NCI-H2107 treated with DMSO at 0.1 percent for 48 hours (cell line): ENCODE results near the gene DNAAF1.
"Not testable (repeated sequence)": the region's sequence is repeated elsewhere in the genome, so short reads cannot be mapped to it uniquely, and the experiment has no call there.

Experiments used
- DNase-seq: peaks from one replicate; lab custom pipeline; 2025; ENCODE audit not compliant: unreplicated experiment; lab: John Stamatoyannopoulos, UW

DNAAF1 gene

DNA sequence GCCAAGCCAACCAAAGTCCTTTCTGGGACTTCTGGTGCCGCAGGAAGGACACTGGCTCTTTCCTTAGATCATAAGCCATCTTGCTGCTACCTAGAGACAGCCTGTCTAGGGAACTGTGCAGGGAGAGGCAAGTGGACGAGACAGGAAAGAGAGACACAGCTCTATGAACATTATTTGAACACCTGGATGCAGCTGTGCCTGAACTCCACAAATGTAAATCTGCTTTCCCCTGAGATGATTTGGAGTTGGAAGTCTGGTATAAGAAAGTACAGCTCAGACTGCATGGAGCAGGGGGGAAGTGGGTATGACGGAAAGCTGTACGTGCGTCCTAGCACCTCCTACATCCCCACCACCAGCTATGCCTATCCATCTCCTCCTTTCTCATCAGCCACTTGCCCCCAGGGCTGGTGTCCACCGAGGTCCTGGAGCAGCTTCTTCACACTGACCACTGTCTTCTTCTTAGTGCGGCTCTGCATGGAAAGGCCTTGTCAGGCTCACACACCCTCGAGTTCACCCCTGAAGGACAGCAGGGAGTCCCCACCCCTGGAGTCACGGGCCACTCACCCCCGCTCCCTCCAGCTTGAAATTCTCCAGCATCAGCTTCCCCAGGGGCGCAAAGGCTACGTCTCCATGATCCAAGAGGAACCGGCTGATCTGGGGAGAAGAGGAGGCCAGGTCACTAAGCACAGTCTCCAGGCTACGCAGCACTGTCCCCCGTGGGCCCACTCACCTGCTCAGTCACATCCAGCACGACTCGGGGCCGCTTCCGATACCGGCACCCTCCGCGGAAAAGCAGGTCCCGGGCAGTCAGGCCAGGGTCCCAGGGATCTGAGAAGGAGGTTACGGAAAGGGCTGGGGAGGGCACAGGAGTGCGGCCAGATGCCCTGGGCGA lies 37.8 kb downstream of the DNAAF1 start:
- no peak for DNase-seq

DNA sequence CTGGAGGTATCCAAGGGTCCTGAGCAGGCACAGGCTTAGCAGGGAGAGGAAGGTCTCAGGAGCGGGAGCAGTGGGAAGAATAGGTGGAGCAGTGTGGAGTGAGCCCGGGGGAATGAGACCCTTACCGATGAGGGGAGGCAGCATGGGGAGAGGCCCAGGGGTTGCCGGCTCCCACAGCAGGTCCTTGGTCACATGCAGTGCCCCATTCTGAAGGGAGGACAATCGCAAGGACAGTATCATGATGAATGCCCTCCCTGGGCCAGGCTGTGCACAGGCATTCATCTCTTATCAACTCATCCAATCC lies 38.4 kb downstream of the DNAAF1 start:
- DNase-seq = no peak

DNA sequence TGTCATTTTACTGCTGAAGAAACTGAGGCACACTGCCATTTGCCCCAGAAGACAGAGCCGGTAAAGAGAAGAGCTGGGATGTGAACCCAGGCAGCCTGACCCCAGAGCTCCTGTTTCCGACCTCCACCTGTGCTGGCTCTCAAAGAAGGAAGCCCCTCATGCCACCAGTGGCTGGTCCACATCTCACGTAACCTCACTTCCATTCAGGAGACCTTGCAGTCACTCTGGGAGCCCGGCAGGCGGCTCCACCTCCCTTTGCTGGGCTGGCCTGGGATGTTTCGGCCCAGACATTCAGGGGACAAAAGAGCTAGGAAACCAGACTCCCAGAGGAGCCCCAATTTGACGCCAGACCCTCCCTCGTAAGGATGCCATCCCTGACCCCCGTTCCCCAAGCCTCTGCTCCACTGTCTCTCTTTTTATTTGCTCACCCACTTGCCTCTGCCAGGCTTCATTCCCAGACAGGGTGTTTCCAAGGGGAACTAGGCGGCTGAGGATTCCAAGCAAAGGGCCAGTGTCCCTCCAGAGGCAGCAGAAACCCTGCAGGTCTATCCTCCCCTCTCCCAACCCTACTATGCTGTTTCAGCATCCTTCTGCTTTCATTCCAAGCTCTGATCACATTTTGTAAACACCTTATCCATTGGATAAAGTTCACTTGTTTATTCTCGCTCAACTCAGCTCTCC lies 38.9 kb downstream of the DNAAF1 start:
- DNase-seq = no peak

DNA sequence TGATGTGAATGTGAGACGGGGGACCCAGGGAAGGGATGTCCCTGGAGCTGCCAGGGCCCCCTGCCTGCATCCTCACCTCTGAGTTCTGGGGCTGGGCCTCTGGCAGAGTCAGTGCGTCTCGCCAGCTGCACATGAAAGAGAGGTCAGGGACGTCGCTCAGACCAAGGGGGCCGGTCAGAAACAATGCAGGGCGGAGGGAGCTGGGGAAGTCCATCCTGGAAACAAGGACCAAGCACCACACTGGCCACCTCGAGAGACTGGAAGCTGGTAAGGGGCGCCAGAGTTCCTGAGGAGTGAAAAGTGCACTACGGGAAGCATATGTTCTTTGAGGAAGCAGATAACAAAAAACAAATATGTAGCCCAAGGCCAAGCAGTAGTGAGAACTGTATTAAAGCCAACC lies 39.7 kb downstream of the DNAAF1 start:
- no peak for DNase-seq

DNA sequence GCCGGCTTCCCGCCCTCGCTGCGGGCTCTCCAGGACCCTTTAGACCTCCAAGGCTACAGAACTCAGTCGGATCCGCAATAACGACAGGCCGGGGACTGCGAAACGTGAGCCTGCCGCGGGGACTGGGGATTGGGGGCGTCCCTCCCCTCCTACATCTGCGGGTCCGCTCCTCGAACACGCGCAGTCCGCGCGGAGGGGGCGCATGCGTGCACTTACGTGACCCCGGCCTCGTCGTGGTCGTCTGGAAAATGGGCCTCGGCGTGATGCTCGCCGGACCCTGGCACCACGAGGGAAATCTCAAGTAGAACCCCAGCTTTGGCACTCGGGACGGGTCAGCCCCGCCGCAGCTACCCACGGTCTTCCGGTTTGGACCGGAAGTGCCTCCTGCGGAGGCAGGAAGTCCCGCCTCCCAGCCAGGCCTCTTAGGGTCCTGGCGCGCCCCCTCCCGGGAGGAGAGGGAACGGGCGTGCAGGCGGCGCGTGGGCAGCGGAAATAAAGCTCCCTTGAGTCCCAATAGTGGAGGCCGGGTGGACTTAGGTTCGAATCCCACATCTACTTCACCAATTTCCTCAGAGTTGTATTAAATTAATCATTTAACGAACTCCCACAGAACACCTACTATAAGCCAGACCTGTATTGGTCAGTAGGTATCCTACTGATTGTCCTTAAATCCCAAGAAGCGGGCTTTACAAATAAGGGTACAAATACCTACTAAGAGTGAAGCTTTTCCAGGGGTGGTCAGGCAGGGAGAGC lies 41.8 kb downstream of the DNAAF1 start, which contains the start of gene TAF1C:
TSS of gene TAF1C (minus strand) at position 373 of the 753 bp plus-strand sequence. CDS start 2,069 bp downstream, outside the sequence.
- peak; percentile 74 for DNase-seq

DNA sequence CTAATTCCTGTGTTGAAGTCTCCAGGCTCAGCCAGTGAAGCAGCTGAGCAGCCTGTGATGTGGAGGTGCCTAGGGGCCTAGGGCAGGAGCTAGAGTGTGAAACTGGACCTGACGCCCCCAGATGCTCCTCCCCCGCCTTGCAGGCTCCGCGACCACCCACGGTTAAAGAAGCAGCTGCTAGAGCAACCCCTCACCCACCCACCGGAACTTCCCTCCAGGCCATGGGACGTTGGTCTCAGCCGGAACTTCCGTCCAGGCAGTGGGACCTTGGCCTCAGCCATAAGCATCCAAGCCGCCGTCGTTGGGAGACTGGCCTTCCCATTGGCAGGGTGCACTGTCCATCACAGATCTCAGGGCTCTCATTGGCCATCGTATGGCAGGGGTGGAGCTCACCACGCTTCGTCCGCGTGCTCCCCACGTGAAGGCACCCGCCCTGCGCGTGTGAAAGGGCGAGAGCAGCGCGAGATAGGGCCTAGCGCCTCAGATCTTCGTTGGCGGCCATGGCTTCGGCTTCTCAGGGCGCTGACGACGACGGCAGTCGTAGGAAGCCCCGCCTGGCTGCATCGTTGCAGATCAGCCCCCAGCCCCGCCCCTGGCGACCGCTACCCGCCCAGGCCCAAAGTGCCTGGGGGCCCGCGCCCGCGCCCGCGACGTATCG lies 45.8 kb downstream of the DNAAF1 start, which contains the start of gene ADAD2:
TSS of gene ADAD2 (plus strand) at position 427 of the 658 bp plus-strand sequence. CDS start at position 501, 74 bp downstream.
- DNase-seq = no peak

DNA sequence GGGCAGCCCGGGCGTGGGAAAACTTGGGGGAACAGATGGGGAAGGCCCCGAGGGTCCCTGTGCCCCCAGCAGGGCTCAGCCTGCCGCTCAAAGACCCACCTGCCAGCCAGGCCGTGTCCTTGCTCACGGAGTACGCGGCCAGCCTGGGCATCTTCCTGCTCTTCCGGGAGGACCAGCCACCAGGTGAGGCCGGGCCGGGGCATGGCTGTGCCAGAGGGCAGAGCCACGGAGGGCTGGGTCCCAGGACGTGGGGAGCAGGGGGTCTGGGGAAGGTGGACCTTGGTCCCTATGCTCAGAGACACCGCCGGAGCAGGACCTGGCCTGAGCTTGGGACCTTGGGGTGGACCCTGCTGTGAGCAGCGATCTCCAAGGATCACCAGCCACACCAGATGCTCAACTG lies 46.4 kb downstream of the DNAAF1 start:
- DNase-seq = no peak

DNA sequence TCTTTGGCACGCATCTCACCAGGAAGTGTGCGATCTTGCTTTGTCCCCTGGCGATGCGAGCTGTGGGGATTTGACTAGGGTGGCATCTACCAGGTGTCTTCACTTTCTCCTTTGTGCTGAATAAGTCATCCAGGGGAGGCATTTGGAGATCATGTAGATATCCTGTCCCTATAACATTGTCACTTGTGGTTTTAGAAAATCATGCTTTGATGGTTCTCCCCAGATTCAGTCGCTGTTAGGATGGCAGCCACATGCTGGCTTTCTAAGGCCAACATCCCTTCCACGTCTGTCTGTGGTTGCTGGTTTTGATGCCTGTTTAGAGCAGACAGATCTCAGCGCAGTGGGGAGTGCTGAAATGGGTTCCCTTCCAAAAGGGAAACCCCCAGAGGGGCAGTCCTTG lies 48.4 kb downstream of the DNAAF1 start:
- no peak for DNase-seq

DNA sequence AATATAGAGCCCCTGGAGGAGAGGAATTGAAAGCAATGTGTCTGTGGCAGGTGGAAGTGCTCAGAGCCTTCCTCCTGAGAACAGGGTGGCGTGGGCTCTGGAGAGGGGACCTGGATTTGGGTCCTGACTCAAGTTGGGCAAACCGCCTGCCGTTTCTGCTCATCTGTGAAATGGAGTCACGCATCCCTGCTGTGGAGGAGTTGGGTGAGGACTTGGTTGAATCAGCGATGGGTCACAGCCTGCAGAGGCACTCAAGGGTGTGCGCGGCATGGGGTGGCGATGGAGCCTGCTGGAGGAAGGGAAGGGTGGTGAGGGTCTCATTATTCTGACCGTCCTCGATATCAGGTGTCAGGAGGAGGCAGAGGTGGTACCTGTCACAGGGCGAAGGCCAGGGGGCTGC lies 48.9 kb downstream of the DNAAF1 start:
- DNase-seq = no peak

DNA sequence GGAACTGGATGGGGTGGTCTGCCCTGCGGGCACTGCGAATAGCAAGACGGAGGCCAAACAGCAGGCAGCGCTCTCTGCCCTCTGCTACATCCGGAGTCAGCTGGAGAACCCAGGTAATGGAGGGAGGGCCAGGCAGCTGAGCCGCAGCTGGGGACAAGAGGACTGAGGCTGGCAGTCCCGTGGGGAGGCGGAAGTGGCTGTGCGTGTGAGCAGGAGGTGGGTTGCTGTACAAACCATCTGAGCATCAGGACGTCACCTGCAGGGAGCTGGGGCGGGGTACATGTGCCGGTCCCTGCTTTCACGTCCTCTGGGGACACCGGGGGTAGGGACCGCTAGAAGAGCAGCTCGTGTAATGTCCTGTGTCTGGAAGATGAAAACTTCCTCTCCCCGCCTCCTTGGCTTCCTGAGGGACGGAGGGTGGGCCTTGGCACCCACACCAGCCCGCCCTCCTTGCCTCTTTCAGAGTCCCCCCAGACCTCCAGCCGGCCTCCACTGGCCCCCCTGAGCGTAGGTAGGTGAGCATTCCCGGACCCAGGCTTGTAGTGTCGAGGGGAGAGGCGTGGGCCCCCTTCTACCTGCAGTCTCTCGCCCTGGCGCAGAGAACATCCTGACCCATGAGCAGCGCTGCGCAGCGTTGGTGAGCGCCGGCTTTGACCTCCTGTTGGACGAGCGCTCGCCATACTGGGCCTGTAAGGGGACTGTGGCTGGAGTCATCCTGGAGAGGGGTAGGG lies 49.5 kb downstream of the DNAAF1 start:
- peak; percentile 46 for DNase-seq

DNA sequence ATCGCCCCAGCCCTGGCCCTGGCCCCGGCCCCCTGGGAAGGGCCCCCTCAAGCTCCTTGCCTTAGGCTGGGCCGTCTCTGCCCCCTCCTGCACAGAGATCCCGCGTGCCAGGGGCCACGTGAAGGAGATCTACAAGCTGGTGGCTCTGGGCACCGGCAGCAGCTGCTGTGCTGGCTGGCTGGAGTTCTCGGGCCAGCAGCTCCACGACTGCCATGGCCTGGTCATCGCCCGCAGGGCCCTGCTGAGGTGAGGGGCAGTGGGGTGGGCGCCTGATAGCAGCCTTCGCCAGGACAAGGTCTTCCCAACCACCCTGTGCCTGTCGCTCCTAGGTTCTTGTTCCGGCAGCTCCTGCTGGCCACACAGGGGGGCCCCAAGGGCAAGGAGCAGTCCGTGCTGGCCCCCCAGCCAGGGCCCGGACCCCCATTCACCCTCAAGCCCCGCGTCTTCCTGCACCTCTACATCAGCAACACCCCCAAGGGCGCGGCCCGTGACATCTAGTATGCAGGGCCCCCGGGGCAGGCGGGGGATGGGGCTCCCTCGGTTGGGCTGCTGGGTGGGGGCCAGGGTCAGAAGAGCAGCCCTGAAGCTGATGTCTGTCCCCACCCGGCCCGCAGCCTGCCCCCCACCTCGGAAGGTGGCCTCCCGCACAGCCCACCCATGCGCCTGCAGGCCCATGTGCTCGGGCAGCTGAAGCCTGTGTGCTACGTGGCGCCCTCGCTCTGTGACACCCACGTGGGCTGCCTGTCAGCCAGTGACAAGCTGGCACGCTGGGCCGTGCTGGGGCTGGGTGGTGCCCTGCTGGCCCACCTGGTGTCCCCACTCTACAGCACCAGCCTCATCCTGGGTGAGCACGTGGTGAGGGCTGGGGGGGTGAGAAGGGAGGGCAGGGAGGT lies 50.3 kb downstream of the DNAAF1 start:
- no peak for DNase-seq

DNA sequence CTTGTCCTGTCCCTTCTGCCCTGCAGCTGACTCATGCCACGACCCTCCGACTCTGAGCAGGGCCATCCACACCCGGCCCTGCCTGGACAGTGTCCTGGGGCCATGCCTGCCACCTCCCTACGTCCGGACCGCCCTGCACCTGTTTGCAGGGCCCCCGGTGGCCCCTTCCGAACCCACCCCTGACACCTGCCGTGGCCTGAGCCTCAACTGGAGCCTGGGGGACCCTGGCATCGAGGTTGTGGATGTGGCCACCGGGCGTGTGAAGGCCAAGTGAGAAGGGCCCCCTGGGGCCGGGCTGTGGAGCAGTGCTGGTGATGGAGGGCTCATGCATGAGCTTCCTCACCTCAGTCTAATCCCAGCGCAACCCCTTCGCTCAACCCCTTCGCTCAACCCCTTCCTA lies 51.0 kb downstream of the DNAAF1 start:
- no peak for DNase-seq

DNA sequence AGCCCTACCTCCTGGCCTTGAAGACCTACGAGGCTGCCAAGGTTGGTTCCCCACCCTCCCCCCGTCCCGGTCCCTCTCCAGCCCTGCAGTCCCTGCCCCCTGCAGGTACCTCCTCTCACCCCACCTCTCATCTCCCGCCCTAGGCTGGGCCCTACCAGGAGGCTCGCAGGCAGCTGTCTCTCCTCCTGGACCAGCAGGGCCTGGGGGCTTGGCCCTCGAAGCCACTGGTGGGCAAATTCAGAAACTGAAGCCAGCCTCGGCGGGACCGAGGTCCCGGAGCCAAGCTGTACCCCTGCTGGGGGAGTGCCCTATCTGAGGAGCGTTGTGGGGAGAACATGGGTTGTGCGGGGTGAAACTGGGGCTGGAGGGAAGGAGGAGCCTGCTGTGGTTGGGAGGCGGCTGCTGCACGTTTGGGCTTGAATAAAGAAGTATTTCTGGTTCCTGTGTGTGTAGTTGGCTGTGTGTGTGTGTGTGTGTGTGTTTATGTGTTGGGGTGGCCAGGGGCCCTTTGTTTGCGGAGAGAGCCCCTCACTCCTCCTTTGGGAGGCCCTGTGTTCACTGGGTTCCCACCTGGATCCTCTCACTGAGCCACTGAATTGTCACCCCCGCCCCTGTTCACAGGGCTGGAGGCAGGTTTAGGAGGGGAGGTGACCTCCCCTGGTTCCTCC lies 51.8 kb downstream of the DNAAF1 start:
- DNase-seq = no peak

DNA sequence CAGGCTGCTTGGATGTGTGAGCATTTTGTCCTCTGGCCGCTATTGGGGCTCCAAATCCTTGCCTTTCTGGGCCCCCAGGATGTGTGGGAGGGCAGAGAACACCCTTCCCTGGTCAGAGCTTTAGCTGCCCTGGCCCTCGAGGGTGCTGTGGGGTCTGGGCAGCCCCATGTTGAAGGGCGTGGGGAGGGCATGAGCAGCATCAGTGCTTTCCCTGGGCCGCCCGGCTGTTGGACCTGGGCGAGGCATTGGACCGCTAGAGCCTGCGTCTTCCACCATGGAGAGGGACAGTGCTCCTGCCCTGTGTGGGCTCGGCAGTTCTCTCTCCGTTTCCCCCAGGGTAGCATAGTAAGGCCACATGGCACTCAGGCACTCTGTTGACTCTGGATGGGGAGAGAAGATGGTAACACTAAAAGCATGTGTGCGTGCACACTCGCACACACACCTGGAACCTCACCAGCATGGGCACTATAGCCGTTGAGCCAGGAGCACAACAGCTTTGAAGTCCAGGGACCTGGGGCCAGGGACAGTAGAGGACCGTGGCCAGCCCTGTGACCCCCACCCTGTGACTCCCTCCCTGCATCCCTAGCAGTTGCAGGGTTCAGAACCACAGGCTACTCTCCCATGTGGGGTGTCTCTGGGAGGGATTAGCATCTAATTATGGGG lies 52.5 kb downstream of the DNAAF1 start:
- no peak for DNase-seq

DNA sequence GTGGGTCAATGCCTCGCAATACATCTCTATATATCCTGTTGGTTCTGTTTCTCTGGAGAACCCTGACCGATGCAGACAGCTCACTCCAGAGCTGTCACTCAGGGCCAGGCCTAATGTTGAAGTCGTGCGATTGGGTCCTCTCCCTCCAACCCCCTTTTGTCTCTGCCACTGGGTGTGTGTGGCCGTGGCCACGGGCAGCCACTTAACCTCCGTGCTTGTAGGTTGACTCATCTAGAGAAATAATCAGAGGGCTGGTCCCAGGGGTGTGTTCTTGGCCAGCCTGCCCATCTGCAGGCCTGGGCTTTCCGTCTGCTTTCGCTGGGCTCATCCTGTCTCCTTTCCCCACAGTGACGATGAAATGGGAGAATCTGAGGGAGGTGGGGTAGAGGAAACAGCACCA lies 53.3 kb downstream of the DNAAF1 start:
- DNase-seq = no peak

DNA sequence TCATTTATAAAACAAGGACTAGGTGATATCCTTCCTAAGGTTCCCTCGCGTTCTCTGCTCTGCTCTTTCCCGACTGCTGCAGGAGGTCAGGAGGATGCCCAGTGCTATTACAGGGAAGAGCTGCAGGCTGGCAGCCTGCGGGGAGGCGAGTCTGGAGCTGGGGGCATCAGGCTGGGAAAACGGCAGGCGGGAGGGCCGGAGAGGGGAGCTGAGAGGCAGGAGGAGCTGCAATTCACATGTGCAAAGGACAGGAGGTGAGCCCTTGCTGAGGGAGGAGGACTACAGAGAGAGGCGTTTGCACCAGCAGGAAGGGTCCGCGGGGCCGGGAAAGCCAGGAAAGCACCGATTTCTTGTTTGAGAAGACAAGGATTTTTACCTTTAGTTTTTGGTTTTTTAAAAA lies 54.0 kb downstream of the DNAAF1 start:
- no peak for DNase-seq

DNA sequence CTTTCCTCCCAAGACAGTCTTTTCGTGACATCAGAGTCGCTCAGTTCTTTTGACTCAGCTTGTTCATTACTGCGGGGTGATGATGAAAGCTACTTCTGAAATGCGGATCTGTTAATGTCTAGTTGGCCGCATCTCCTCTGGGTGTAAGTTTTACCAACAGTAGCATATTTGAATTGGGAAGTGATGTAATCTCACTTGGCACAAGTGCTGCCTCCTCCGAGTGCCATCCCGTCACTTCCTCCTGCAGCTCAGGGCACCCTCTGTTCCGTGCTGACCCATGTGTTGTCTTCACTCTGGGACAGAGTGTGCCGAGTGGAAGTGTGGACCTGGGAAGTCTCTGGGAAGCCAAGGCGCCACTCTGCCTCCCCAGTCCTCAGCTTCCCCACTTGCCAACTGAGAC lies 54.8 kb downstream of the DNAAF1 start:
- no peak for DNase-seq

DNA sequence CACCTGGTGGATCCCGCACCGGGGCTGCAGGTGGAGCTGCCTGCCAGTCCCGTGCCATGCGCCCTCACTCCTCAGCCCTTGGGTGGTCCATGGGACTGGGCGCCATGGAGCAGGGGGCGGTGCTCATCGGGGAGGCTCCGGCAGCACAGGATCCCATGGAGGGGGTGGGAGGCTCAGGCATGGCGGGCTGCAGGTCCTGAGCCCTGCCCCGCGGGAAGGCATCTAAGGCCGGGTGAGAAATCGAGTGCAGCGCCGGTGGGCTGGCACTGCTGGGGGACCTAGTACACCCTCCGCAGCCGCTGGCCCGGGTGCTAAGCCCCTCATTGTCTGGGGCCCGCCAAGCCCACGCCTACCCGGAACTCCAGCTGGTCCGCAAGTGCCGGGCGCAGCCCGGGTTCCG lies 59.4 kb downstream of the DNAAF1 start:
- DNase-seq = not testable (repeated sequence)
